NK-92 (cell line): Measurements from ENCODE around the gene CASKIN1.

Experiments
- DNase-seq: peaks from one replicate; lab custom pipeline; 2025; ENCODE audit not compliant: unreplicated experiment; lab: John Stamatoyannopoulos, UW

CASKIN1 gene

GRCh38 chr16:2157480-2158261 lies 38.7 kb downstream of the CASKIN1 start:
- no peak for DNase-seq

DNA sequence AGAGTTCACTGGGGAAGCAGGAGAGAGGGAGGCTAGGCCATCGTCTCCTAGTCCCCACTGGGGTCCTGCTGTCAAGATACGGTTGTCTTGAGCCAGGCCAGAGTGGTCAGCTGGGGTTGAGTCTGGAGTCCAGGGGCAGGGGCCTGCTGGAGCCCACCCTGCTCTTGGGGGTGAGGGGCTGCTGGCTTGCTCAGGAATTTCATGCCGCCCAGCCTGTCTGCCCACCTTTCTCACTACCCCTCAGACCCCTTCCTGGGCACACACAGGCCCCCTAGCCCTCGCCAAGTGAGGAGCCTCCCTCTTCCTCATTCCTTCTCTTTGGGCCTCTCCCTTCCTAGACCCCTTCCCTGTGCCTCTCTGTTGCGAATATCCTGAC lies 39.6 kb downstream of the CASKIN1 start:
- DNase-seq, result no peak

DNA sequence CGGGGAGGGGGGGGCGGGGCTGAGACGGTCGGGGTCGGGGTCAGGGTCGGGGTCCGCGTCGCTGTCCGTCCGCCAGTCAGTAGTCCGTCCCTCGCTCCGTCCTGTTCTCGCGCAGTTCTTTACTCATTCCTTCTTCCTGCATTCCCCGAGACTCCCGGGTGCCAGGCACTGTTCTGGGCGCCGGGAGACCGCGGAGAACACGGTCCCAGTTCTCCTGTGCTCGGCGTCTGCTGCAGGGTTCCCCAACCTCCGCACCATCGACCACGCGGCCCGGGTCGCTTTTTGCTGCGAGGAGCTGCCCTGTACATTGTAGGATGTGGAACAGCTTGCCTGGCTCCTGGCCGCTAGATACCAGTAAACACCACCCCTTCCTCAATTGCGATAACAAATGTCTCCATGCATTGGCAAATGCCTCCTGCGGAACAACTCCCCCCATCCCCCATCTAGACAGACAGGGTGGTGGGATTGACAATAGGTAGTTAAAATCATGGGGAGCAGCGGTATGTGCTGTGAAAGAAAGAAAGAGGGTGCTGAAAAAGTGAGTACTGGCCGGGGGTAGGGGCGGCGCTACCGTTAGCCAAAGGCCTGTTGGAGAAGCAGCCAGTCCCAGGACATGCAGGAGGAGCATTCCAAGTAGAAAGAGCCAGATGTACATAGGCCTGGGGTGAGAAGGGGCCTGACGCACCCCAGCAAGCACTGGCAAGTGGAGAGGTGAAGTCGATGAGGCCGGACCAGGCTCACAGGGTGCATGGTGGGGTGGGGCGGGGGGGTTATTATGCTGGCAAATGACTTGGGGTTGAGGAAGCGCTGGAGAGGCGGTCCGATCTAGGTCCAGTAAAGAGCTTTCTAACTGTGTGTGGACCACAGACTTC lies 40.2 kb downstream of the CASKIN1 start:
- DNase-seq, result no peak

- DNase-seq, result peak; percentile 95
These were observed 41.1 kb downstream of the CASKIN1 start, which contains the start of gene TRAF7 for GRCh38 chr16:2155091-2155950. TRAF7 (plus strand) TSS chr16:2155782; CDS start chr16:2163921, 8,139 bp downstream.

GRCh38 chr16:2154533-2155090 lies 41.8 kb downstream of the CASKIN1 start:
- DNase-seq, result no peak

DNA sequence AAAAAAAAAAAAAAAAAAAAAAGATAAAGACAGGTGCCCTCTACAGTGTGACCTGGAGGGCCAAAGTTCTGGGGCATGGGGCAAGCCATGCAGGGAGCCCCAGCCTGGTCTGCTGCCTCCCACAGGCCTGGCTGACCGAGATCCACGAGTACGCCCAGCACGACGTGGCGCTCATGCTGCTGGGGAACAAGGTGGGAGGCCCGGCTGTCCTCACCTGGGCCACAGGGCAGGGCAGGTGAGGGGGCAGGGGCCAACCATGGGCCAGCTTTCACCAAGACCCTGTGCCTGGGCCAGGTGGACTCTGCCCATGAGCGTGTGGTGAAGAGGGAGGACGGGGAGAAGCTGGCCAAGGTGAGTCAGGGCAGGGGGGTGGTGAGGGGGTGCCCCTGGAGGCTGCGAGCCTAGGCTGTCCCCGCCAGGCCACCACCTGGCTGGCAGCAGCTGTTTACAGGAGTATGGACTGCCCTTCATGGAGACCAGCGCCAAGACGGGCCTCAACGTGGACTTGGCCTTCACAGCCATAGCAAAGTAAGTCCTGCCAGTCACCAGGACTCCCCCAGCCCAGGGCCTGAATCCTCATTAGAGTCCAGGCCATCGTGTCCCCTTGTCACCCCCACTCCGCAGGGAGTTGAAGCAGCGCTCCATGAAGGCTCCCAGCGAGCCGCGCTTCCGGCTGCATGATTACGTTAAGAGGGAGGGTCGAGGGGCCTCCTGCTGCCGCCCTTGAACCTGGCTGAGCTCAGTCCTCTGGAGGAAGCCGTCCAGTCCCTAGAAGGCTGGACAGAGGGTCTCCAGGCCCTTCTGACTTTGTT lies 43.5 kb downstream of the CASKIN1 start:
- no peak for DNase-seq

GRCh38 chr16:2151188-2152091 lies 45.0 kb downstream of the CASKIN1 start:
- DNase-seq, result no peak

GRCh38 chr16:2150418-2151187 lies 45.8 kb downstream of the CASKIN1 start:
- DNase-seq, result no peak

- DNase-seq, result no peak
These were observed 46.6 kb downstream of the CASKIN1 start for GRCh38 chr16:2149630-2150417.

- no peak for DNase-seq
These were observed 47.4 kb downstream of the CASKIN1 start for GRCh38 chr16:2148714-2149629.

- DNase-seq, result no peak
These were observed 48.3 kb downstream of the CASKIN1 start, which contains the start of gene RAB26 for GRCh38 chr16:2147981-2148671. RAB26 (plus strand) TSS chr16:2148625; CDS start chr16:2148784, 159 bp downstream.

- DNase-seq, result no peak
These were observed 49.0 kb downstream of the CASKIN1 start for GRCh38 chr16:2147378-2147777.

DNA sequence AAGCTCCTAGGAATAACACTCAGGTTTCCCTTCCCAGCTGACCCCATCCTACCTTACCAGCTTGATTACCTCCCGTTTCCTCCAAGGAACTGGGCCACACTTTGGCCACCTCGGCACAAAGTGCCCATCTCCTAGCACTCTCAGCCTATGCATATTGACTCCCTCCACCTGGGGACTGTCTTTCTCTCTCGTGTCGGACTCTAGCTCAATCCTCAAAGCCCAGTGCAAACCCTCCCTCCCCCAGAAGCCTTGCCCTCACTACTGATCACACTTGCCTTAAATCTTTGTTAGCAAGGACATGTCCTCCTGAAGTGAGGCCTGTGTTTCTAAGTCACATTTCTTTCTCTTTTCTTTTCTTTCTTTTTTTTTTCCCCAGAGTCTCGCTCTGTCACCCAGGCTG lies 50.6 kb downstream of the CASKIN1 start:
- DNase-seq, result no peak

GRCh38 chr16:2143878-2144485 lies 52.4 kb downstream of the CASKIN1 start:
- no peak for DNase-seq
